Large intestine (tissue), 1 donor: ENCODE data around the gene PDS5A. TPM values are rescaled to one million over a fixed set of nuclear protein-coding genes. Genes with fewer than 3 reads are reported as not detected.

Source experiments
- polyA plus RNA-seq: library from polyadenylated mRNA; unstranded; fragments of 120-200 nt; gene quantifications from one replicate; pipeline ENCODE4 v1.2.1, GENCODE V29; 2013

PDS5A gene
- polyA plus RNA-seq, 1 donor = 48.4 TPM

Other genes starting within 250 kb of the PDS5A start
- gene N4BP2, start 78.9 kb upstream of the PDS5A start, polyA plus RNA-seq = 16.9 TPM
- gene RHOH, start 219.1 kb upstream of the PDS5A start, polyA plus RNA-seq = 3.1 TPM